GM12875 (cell line): ENCODE data around the gene B9D1.

Experiments
- H3K4me3 ChIP-seq: one replicate; pipeline ENCODE4 v1.5.1; 2011; ENCODE audit warnings: low read depth, low read length, control low read depth
- CTCF ChIP-seq: IDR thresholded peaks from 2 replicates; pipeline ENCODE4 v1.5.1; 2011; ENCODE audit warnings: low read depth, mild to moderate bottlenecking, control low read depth, inconsistent platforms, low read length, moderate library complexity, borderline replicate concordance; ENCODE audit not compliant: insufficient read depth

The B9D1 gene

GRCh38 chr17:19388791-19389785 is 26.6 kb upstream of the B9D1 start:
- H3K4me3 ChIP-seq, result no peak overlapping the region
- TF ChIP-seq CTCF, result no peak

GRCh38 chr17:19387921-19388521 is 25.5 kb upstream of the B9D1 start:
- no peak for TF ChIP-seq CTCF
- H3K4me3 ChIP-seq, result no peak overlapping the region

GRCh38 chr17:19386974-19387920 is 24.7 kb upstream of the B9D1 start, which contains the start of gene MFAP4:
MFAP4 (minus strand) TSS chr17:19387190; CDS start chr17:19387155, 35 bp downstream.
- TF ChIP-seq CTCF, result no peak
- H3K4me3 ChIP-seq, result no peak within 1 kb of the TSS

GRCh38 chr17:19386051-19386929 is 23.8 kb upstream of the B9D1 start:
- no peak for TF ChIP-seq CTCF
- no peak overlapping the region for H3K4me3 ChIP-seq

- no peak for TF ChIP-seq CTCF
- H3K4me3 ChIP-seq, result no peak overlapping the region
Observed at GRCh38 chr17:19385521-19385983, 23.0 kb upstream of the B9D1 start.
